Left hindlimb (tissue), 1 donor: ENCODE data around the gene DLGAP1.

ENCODE experiments used
- DNase-seq: peaks from one replicate; pipeline ENCODE4 v3.0.0-alpha.2; 2018

The DLGAP1 gene

DNA sequence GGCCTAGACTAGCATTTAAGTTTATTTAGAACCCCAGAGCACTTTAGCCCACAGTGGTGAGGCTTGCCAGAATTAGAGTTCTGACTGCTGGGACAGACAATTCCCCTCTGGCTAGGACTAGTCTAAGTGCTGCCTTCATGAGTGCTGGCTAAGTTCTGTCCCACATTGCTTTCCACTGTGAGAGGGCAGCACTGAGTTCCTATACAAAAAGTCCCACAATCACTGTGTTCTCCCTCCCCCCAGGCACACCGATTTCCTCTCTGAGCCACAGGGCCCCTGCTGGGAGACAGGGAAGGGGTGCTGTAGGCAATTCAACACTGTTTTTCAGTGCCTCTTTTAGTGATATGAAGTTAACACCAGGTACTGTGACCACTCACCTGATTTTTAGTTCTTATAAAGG, 310.9 kb downstream of the DLGAP1 start:
- DNase-seq, result no peak

DNA sequence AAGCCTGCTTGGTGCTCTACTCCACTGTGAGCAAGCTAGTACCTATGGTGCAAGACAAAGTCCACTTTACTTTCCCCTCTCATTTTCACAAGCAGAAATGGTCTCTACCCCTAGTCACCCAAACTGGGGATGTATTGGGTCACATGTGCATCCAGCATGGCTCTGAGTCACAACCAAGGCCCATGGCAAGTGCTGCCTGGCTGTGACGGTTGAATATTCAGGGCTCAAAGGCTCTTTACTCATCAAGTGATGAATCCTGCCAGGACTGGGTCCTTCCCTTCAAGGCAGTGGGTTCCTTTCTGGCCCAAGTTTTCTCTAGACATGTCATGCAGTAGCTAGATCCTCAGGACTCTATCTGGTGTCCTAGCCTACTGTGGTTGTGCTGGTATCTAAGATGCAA, 311.5 kb downstream of the DLGAP1 start:
- no peak for DNase-seq

DNA sequence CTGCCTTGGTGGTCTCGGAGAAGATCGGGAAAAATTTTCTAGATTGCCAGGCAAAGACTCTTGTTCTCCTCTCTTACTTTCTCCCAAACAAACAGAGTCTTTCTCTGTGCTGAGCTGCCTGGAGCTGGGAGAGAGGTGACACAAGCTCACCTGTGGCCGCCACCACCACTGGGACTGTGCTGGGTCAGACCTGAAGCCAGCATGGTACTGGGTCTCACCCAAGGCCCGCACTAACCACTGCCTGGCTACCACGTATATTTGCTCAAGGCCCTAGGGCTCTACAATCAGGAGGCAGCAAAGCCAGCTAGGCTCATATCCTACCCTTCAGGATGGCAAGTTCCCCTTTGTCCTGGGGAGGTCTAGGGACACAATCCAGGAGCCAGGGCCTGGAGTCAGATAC, 312.2 kb downstream of the DLGAP1 start:
- no peak for DNase-seq

GRCh38 chr18:4134700-4135099, 320.4 kb downstream of the DLGAP1 start:
- no peak for DNase-seq

DNA sequence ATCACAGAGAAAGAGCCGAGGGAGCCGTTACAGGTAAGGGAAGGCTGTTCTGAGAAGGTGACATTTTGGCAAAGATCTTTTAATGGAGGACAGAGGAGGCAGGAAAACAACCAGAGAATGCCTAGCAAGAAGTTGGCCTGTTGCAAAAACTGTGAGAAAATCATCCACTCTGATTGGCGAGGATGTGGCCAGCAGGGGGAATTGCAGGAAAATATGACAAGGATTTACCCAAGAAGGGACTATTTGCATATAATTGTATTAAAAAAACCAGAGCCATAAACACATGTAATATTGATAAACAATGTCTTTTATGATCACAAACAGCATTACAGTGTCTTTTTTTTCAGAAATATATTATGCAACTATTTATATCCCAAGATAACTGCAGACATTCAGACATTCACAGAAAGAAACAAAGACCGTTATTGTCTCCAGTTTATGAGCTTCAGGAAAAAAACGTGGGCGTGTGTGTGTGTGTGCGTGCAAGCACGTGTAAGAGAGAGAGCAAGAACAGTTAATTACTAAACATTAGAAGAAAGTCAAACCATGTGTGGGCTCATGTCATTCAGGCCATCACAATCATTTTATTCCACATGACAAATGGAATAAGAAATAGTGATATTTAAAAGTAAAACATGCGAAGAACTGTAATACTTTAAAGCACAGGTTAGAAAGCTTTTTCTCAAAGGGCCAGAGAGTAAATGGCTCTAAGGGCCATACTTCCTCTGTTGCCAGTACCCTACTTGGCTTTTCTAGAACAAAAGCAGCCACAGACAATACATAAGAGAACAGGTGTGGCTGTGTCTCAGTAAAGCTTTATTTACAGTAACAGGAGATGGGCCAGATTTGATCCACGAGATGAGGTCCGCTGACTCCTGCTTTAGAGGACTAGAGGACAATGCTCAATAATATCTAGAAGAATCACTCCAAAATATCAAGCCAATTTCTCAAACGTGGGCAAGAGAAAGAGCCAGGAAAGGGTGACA, 324.1 kb downstream of the DLGAP1 start:
- DNase-seq, result no peak

DNA sequence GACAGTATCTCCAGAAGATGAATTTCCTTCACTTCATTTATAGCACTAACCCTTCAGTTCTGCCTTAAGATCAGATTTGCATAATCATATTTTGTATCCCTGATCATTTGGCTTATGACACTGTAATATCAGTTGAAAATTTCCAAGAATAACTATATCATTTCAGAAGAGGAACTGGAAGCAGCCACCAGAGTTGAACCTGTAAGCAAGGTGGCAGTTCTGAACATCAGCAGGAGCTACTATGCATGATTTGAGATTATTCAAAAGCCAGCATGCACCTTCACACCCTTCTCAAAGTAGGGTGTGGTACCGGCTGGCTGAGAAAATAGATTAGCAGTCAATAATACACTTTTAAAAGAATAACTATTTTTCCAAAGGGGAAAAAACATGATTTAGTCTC, 328.2 kb downstream of the DLGAP1 start:
- no peak for DNase-seq

GRCh38 chr18:4125627-4126230, 329.4 kb downstream of the DLGAP1 start:
- DNase-seq, result peak; percentile 37

DNA sequence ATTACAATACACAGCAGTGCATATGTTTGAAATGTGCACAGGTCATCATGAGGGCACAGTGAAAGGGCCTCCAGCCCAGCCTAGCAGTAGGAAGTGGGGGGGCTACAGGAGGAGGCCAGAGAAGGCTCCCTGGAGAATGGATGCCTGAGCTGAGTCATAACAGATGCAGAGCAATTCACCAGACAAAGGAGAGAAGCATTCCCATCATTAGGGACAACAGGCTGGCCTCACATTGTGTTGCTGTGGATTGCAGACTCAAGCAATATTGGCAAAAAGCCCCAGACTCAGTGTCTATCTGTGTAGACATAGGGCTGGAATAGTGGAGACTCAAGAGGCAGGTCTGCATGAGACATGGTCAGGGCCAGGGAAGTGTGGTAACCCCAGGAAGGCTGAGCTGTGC, 329.9 kb downstream of the DLGAP1 start:
- peak; percentile 70 for DNase-seq

DNA sequence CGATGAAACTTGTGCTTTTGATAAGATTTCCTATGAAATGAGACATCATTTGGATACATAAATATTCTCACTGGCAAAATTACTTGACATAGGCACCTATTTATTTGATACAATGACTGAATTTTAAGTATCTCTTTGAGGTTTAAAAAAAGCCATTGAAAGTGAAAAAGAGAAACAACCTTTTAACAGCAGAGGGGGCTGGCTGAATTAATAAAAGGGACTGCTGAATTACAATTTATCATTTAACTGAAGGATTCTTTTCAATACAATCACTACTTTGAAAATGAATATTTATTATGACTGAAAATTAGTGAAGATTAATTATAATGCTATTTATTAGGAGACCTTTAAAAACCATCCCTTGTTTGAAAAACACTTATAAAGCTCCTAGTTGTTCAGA, 335.3 kb downstream of the DLGAP1 start:
- DNase-seq, result no peak

GRCh38 chr18:4119127-4119648, 335.9 kb downstream of the DLGAP1 start:
- DNase-seq, result no peak

DNA sequence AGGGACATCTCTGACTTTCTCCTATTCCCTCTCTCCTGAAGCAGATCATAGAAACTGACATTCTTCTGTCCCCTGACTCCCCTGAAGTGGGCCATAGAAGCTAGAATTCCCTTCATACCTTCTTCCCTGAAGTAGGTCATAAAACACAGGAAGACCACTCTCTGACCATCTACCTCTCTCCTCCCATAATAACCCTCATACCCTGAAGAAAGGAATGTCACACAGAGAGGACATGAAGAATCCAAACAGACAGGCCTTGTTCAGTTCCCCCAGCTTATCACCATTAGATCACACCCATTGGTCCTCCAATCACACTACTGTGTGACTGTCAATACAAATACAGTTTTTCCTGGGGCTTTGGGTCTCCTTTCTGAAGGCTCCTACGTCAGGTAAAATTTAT, 347.1 kb downstream of the DLGAP1 start:
- DNase-seq, result no peak

GRCh38 chr18:4107049-4107467, 348.0 kb downstream of the DLGAP1 start:
- peak; percentile 42 for DNase-seq

DNA sequence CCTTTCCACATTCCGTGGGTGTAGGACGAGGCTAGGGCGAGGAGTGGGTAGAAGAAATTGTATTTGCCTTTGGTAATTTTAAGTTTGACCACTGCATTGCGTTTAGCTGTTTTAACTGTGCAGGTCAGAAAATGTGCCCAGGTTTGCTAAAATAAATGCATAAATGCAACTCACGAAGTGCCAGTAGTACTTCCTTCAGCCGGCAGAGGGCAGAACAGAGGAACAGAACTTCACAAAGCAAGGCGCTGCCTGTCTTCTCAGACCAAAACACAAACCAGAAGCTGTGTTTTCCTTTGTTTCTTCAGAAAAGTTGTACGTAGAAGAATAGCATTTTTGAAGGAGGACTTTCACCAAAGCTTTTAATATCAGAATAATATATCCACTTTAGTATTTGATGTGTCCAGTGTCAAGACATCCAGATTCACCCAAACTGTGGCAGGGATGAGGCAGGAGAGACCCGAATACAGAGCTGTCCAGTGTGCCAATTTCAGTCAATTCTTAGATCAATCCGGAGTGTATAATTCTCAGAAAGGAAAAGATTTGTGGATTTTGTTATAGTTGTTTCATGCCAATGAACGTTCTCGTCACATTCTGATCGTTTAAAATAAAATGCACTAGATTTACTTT, 348.6 kb downstream of the DLGAP1 start:
- DNase-seq, result peak; percentile 72

DNA sequence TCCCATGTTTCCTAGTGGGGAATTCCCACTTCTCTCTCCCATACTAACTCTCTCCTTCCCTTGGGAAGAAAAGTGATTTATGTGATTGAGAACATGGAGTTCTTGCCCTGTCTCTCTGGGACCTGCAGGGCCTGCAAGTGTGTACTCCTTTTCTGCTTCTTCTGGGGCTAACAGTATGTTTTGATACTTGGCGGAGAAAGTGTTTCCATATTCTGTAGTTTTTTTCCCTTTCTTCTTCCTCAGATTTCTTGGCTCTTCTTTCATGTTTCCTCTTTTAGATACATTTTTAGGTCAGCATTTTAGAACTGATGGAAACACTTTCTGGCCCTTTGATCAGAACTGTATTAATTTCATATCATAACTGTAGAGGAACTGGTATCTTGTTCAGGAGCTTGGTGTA, 352.2 kb downstream of the DLGAP1 start:
- no peak for DNase-seq

GRCh38 chr18:4101009-4101408, 354.1 kb downstream of the DLGAP1 start:
- no peak for DNase-seq

DNA sequence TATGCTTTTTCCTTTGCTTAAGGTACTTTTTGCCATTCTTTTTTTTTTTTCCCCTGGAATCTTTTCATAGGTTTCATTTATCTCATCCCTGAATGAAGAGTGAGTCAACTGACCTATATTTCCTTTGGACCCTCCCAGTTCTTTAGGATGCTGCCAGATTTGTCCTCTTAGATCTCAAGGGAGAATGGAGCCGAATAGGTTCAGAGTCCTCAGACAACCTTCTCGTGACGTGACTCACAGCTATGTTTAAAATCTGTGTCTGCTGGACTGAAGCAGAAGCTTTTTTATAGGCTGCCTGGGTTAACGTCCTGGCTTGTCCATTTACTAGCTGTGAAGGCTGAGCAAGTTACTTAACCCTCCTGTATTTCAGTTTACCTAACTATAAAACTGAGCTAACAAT, 358.6 kb downstream of the DLGAP1 start:
- no peak for DNase-seq

GRCh38 chr18:4093676-4094075, 361.4 kb downstream of the DLGAP1 start:
- DNase-seq, result no peak

DNA sequence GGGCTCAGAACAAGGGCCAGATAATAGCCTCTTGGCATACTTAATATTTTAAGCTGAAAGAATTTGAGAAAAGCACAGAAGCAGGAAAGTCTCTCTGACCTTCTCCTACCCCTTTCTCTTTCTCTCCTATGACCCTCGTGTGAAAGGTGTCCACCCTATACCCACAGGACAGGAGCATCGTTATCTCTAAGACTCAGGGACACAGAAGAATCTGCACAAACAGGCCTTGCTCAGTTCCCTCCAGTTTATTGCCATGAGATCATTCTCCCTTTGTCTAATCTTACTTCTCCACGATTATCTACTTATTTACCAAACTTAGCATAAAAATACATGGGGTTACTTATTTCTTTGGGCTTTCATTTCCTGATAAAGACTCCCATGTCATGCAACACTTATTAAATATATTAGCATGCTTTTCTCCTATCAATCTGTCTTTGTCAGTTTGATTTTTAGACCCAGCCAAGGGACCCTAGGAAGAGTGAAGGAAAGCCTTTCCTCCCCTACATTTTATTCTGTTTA, 370.7 kb downstream of the DLGAP1 start:
- no peak for DNase-seq

DNA sequence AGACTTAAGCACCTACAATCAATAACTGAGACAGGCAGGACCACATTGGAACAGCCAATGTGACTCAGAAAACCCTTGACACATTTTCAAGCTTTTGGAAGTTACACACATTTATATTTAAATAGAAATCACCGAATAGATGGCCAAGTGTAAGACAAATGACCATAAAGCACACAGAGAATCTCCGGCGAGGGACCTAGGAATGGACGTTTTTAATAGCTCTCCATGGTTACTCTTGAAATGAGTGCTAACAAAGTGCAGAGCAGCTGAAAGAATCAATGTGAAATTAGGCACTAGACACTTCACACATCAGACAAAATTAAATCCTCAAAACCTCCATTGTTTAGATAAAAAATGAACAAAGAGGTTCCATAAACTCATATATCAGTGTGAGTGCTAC, 376.9 kb downstream of the DLGAP1 start:
- DNase-seq, result no peak

GRCh38 chr18:4077721-4078120, 377.4 kb downstream of the DLGAP1 start:
- no peak for DNase-seq

GRCh38 chr18:4077204-4077603, 377.9 kb downstream of the DLGAP1 start:
- DNase-seq, result no peak

DNA sequence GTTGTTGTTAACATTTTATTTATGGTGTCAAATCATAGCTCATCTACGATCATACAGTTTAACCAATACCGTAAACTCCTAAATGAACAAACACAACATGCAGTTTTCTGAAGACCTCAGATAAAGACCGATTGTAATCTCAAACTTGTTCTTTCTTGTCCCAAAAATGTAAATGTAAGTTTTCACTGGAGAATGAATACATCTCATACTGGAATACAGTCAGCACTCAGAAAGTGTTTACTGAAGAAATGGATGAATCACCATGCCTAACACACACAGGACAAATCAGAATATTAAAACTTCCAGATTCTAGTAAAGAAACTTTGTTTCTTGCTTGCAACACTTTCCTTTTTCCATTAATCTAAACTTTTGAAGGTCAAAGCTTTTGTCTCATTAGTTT, 380.5 kb downstream of the DLGAP1 start:
- no peak for DNase-seq

GRCh38 chr18:4069183-4069582, 385.9 kb downstream of the DLGAP1 start:
- DNase-seq, result no peak
